ENCODE measurements around the gene CLEC17A.

DNA sequence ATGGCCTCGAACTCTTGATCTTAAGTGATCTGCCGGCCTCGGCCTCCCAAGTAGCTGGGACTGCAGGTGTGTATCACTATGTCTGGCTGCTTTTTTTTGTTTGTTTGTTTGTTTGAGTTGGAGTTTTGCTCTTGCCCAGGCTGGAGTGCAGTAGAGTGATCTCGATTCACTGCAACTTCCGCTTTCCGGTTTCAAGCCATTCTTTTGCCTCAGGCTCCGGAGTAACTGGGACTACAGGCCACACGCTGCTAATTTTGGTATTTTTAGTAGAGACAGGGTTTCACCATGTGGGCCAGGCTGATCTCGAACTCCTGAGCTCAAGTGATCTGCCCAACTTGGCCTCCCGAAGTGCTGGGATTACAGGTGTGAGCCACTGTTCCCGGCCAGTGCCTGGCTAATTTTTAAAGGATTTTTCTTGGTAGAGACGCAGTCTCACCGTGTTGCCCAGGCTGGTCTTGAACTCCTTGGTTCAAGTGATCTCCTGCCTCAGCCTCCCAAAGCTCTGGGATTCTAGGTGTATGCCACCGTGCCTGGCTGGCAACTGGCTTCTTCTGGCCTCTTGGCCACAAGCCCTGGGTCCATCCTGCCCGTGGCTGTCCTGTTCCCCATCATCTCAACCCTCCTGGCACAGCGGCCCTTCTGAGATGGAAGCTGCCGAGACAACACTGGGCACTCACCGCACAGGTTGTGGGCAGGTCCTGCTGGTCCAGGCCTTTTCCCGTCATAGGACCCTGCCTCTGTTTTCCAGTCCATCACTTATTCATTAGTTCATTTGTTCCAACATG lies 42.0 kb upstream of the CLEC17A start:
- TF ChIP-seq SUZ12 (IDR thresholded peaks at IDR 0.05; ENCODE audit: extremely low read depth, insufficient read depth, insufficient read length), result no peak
- no peak for TF ChIP-seq YY1 (IDR thresholded peaks at IDR 0.05; ENCODE audit: insufficient read depth, insufficient read length)
- no peak for TF ChIP-seq ZNF274 (IDR thresholded peaks at IDR 0.05; ENCODE audit: low read depth, low read length)
